Measurements from ENCODE around the gene CCDC142. TPM values are rescaled to one million over a fixed set of nuclear protein-coding genes. Genes with fewer than 3 reads are reported as not detected.

The CCDC142 gene
- total and polyA plus RNA-seq, 9 of the 15 experiments (the other 6 are each of a cell fraction or from before 2014, with no cell fraction given), result 0.55 to 11.7 (median 7.2) TPM

DNA sequence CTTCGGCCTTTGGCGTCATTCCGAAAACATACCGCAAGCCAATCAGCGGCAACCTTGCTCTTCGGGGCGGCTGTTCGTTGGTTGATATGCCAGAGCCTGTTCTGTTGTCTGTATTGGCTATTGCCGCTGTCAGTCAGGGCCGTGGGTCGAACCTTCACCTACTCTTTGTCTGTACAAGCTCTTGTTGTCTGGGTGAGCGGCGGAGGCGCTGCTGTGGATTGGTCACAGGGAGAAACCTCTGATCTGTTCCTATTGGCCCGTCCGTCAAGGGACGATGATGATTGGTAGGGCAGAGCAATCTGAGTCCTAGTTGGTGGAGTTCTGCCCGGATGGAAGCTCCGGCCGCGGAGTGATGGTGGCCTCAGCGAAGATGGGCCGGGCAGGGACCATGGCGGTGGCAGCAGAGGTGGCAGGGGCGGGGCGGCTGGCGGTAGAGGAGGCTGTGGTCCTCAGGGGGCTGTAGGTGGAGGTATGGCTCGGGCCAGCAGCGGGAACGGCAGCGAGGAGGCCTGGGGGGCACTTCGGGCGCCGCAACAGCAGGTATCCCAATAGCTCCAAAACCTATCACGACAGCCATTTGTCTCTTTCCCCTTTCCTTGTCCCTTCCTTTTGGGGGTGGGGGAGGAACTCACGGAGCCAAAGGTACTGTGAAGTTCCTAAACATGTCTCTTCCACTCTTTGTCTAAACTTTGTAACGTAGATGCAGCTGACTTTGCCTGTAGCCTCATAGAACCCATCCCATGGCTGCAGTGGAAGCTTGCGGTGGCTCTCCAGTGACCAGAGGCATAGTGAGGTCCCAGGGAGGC lies 24.5 kb downstream of the CCDC142 start, which contains the start of gene WBP1 (continued):
- TF ChIP-seq, protein P1, sequence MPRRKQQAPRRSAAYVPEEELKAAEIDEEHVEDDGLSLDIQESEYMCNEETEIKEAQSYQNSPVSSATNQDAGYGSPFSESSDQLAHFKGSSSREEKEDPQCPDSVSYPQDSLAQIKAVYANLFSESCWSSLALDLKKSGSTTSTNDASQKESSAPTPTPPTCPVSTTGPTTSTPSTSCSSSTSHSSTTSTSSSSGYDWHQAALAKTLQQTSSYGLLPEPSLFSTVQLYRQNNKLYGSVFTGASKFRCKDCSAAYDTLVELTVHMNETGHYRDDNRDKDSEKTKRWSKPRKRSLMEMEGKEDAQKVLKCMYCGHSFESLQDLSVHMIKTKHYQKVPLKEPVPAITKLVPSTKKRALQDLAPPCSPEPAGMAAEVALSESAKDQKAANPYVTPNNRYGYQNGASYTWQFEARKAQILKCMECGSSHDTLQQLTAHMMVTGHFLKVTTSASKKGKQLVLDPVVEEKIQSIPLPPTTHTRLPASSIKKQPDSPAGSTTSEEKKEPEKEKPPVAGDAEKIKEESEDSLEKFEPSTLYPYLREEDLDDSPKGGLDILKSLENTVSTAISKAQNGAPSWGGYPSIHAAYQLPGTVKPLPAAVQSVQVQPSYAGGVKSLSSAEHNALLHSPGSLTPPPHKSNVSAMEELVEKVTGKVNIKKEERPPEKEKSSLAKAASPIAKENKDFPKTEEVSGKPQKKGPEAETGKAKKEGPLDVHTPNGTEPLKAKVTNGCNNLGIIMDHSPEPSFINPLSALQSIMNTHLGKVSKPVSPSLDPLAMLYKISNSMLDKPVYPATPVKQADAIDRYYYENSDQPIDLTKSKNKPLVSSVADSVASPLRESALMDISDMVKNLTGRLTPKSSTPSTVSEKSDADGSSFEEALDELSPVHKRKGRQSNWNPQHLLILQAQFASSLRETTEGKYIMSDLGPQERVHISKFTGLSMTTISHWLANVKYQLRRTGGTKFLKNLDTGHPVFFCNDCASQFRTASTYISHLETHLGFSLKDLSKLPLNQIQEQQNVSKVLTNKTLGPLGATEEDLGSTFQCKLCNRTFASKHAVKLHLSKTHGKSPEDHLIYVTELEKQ (CRISPR knock-in tag; IDR thresholded peaks at IDR 0.05), result no peak
- TF ChIP-seq MYBL2 (IDR thresholded peaks at IDR 0.05; ENCODE audit: low read depth) (no peak), MYBL2 (CRISPR knock-in tag; IDR thresholded peaks at IDR 0.05; ENCODE audit: borderline replicate concordance) (no peak), CTCFL (IDR thresholded peaks at IDR 0.05; ENCODE audit: borderline replicate concordance, insufficient read depth, low read depth, low read length, poor library complexity, severe bottlenecking) (no peak), ZKSCAN3 (CRISPR knock-in tag; IDR thresholded peaks at IDR 0.05) (no peak), HDAC6 (IDR thresholded peaks at IDR 0.05; ENCODE audit: low read depth, low read length) (no peak), CREBBP (IDR thresholded peaks at IDR 0.05; ENCODE audit: low read depth, low read length) (no peak), ZNF124 (CRISPR knock-in tag; IDR thresholded peaks at IDR 0.05) (no peak), PHB2 (IDR thresholded peaks at IDR 0.05; ENCODE audit: low read depth) (no peak), NR3C1 (CRISPR knock-in tag; IDR thresholded peaks at IDR 0.05) (no peak), MXI1 (IDR thresholded peaks at IDR 0.05; ENCODE audit: low read depth, low read length) (no peak), SAFB2 (IDR thresholded peaks at IDR 0.05; ENCODE audit: borderline replicate concordance, low read depth, low read length, severe bottlenecking) (no peak), ZBTB17 (CRISPR knock-in tag; IDR thresholded peaks at IDR 0.05) (no peak), TCF7L2 (IDR thresholded peaks at IDR 0.05; ENCODE audit: low read depth, low read length) (no peak), TCF7 (IDR thresholded peaks at IDR 0.05; ENCODE audit: borderline replicate concordance) (no peak), FOXJ3 (CRISPR knock-in tag; IDR thresholded peaks at IDR 0.05) (no peak), TSC22D4 (tag; IDR thresholded peaks at IDR 0.05) (no peak), SIRT6 (IDR thresholded peaks at IDR 0.05; ENCODE audit: low read depth, low read length) (no peak), RBM22 (IDR thresholded peaks at IDR 0.05; ENCODE audit: low read depth, low read length, poor library complexity, severe bottlenecking) (no peak)
- TF ChIP-seq, protein P2, sequence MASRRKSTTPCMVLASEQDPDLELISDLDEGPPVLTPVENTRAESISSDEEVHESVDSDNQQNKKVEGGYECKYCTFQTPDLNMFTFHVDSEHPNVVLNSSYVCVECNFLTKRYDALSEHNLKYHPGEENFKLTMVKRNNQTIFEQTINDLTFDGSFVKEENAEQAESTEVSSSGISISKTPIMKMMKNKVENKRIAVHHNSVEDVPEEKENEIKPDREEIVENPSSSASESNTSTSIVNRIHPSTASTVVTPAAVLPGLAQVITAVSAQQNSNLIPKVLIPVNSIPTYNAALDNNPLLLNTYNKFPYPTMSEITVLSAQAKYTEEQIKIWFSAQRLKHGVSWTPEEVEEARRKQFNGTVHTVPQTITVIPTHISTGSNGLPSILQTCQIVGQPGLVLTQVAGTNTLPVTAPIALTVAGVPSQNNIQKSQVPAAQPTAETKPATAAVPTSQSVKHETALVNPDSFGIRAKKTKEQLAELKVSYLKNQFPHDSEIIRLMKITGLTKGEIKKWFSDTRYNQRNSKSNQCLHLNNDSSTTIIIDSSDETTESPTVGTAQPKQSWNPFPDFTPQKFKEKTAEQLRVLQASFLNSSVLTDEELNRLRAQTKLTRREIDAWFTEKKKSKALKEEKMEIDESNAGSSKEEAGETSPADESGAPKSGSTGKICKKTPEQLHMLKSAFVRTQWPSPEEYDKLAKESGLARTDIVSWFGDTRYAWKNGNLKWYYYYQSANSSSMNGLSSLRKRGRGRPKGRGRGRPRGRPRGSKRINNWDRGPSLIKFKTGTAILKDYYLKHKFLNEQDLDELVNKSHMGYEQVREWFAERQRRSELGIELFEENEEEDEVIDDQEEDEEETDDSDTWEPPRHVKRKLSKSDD (conservative IDR thresholded peaks at IDR 0.05; ENCODE audit: low read length), result no peak

Data from K562 (cell line).